Kasumi-1 (cell line): ENCODE measurements around the gene ZNF225.
"Not testable (repeated sequence)": the region's sequence is repeated elsewhere in the genome, so short reads cannot be mapped to it uniquely, and the experiment has no call there.

Experiments
- DNase-seq, 2 experiments: peaks; one replicate each; lab custom pipeline; 2025; lab: John Stamatoyannopoulos, UW

The ZNF225 gene

DNA sequence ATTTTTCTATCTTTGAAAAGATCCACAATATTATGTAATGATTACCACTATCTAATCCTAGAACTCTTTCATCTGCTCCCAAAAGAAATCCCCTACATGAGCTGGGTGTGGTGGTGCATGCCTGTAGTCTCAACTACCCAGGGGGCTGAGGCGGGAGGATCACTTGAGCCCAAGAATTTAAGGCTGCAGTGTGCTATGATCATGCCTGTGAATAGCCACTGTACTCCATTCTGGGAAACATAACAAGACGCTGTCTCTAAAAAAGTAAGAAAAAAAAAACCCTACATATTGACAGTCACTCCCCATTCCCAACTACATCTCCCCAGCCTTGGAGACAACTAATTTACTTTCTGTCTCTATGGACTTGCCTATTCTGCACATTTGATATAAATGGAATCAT lies 50.6 kb downstream of the ZNF225 start:
- DNase-seq, result no peak

- no peak for DNase-seq
Measured at GRCh38 chr19:44164327-44164672, 51.1 kb downstream of the ZNF225 start.

- peak; percentile 99 to 100 for DNase-seq
Measured at GRCh38 chr19:44164673-44165512, 51.7 kb downstream of the ZNF225 start, which contains the start of gene ZNF226. TSS of gene ZNF226 (plus strand) at chr19:44165100. CDS start at chr19:44170081, 4,981 bp downstream.

DNA sequence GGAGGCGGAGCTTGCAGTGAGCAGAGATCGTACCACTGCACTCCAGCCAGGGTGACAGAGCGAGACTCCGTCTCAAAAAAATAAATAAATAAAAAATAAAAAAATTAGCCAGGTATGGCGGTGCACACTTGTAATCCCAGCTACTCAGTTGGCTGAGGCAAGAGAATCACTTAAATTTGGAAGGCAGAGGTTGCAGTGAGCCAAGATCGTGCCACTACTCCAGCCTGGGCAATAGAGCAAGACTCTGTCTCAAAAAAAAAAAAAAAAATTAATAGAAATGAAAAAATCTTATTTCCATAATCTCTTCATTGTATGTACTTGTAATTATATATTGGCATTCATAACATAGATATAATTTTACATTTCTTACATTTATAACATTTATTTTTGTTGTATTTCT lies 57.5 kb downstream of the ZNF225 start:
- DNase-seq, result not testable (repeated sequence)

DNA sequence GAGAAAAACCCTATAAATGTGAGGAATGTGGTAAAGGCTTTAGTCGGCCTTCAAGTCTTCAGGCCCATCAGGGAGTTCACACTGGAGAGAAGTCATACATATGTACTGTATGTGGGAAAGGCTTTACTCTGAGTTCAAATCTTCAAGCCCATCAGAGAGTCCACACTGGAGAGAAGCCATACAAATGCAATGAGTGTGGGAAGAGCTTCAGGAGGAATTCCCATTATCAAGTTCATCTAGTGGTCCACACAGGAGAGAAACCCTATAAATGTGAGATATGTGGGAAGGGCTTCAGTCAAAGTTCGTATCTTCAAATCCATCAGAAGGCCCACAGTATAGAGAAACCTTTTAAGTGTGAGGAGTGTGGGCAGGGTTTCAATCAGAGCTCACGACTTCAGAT lies 63.4 kb downstream of the ZNF225 start:
- DNase-seq, result no peak

GRCh38 chr19:44180968-44181367 lies 67.8 kb downstream of the ZNF225 start:
- DNase-seq, result no peak

GRCh38 chr19:44182145-44182544 lies 68.9 kb downstream of the ZNF225 start:
- no peak for DNase-seq
